ENCODE data around the gene MCFD2.

Gene MCFD2

DNA sequence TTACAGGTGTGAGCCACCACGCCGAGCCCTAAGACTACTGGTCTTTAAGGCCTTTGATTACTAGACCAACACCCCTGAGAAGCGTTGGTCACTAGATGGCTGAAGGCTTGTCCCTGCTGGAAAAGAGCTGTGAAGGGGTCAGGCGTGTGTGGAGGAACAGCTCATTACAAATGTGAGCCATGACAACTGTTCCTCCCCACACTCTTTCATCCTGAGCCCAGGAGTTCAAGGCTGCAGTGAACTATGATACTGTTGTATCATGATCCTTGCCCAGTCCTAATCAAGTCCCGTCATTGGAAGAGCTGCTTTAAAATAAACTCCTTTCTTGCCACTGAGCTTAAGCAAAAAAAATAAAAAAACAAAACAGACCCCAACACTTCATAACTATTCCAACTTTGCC, 19.5 kb upstream of the MCFD2 start:
- Histone ChIP-seq H3K36me3 (ENCODE audit: low read length) (no peaks in the 10 kb centered on the region), H3K9me3 (ENCODE audit: insufficient read depth, low read length) (no peaks in the 10 kb centered on the region), H4K20me1 (ENCODE audit: low read depth, low read length) (no peaks in the 10 kb centered on the region), H3K4me2 (ENCODE audit: low read depth, low read length, poor library complexity, severe bottlenecking) (no peak overlapping the region), H3K27ac (ENCODE audit: low read depth, low read length) (no peak overlapping the region), H3K9ac (ENCODE audit: low read length) (no peak overlapping the region), H3F3A (ENCODE audit: insufficient read depth) (no peaks in the 10 kb centered on the region), H2AFZ (ENCODE audit: low read depth, low read length, severe bottlenecking) (no peak overlapping the region), H3K4me3 (ENCODE audit: insufficient read depth, low read length, poor library complexity, severe bottlenecking) (no peak overlapping the region), H3K27me3 (ENCODE audit: low read length) (no peaks in the 10 kb centered on the region), H3K9me2 (replicated peaks; ENCODE audit: insufficient read depth, low read length) (no peaks in the 10 kb centered on the region), H3K79me2 (ENCODE audit: insufficient read depth, low read length) (peaks cover 52% of the 10 kb centered on the region)
- TF ChIP-seq, protein P1, sequence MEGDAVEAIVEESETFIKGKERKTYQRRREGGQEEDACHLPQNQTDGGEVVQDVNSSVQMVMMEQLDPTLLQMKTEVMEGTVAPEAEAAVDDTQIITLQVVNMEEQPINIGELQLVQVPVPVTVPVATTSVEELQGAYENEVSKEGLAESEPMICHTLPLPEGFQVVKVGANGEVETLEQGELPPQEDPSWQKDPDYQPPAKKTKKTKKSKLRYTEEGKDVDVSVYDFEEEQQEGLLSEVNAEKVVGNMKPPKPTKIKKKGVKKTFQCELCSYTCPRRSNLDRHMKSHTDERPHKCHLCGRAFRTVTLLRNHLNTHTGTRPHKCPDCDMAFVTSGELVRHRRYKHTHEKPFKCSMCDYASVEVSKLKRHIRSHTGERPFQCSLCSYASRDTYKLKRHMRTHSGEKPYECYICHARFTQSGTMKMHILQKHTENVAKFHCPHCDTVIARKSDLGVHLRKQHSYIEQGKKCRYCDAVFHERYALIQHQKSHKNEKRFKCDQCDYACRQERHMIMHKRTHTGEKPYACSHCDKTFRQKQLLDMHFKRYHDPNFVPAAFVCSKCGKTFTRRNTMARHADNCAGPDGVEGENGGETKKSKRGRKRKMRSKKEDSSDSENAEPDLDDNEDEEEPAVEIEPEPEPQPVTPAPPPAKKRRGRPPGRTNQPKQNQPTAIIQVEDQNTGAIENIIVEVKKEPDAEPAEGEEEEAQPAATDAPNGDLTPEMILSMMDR (IDR thresholded peaks at IDR 0.05; ENCODE audit: insufficient read depth, low read length, poor library complexity, severe bottlenecking), result no peak
- no peak for TF ChIP-seq EZH2phosphoT487 (conservative IDR thresholded peaks at IDR 0.05; ENCODE audit: low read length)

DNA sequence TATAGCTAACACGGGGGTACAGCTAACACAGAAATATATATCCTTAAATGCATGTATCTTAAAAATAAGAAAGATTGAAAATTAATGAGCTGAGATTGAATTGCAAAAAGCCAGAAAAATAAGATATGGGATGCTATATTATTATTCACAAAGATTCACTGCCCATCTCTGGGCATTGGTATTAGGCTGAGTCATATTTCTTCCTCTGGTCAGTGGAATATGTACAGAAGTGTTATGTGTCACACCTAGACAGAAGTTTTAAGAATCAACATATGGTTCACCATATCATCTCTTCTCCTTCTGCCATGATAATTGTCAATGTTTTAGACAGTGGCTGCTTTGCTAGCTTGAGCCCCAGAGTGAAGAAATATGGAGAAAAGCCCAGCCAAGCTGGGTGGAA, 14.0 kb upstream of the MCFD2 start:
- no peak overlapping the region for H3K9ac ChIP-seq (ENCODE audit: low read length)
- no peak overlapping the region for H2AFZ ChIP-seq (ENCODE audit: low read depth, low read length, severe bottlenecking)
- H3K4me2 ChIP-seq (ENCODE audit: low read depth, low read length, poor library complexity, severe bottlenecking), result no peak overlapping the region
- no peaks in the 10 kb centered on the region for H3K9me2 ChIP-seq (replicated peaks; ENCODE audit: insufficient read depth, low read length)
- H3K9me3 ChIP-seq (ENCODE audit: insufficient read depth, low read length), result peaks cover 6% of the 10 kb centered on the region; the same call in 1 of the 2 replicates
- peaks cover 56% of the 10 kb centered on the region for H3K79me2 ChIP-seq (ENCODE audit: insufficient read depth, low read length)
- H4K20me1 ChIP-seq (ENCODE audit: low read depth, low read length), result no peaks in the 10 kb centered on the region
- H3F3A ChIP-seq (ENCODE audit: insufficient read depth), result no peaks in the 10 kb centered on the region
- peaks cover 9% of the 10 kb centered on the region; the same call in 1 of the 2 replicates for H3K36me3 ChIP-seq (ENCODE audit: low read length)
- no peaks in the 10 kb centered on the region for H3K27me3 ChIP-seq (ENCODE audit: low read length)
- no peak overlapping the region for H3K27ac ChIP-seq (ENCODE audit: low read depth, low read length)
- H3K4me3 ChIP-seq (ENCODE audit: insufficient read depth, low read length, poor library complexity, severe bottlenecking), result no peak overlapping the region
- no peak for TF ChIP-seq EZH2phosphoT487 (conservative IDR thresholded peaks at IDR 0.05; ENCODE audit: low read length)
- TF ChIP-seq, protein P1 (IDR thresholded peaks at IDR 0.05; ENCODE audit: insufficient read depth, low read length, poor library complexity, severe bottlenecking), result no peak

DNA sequence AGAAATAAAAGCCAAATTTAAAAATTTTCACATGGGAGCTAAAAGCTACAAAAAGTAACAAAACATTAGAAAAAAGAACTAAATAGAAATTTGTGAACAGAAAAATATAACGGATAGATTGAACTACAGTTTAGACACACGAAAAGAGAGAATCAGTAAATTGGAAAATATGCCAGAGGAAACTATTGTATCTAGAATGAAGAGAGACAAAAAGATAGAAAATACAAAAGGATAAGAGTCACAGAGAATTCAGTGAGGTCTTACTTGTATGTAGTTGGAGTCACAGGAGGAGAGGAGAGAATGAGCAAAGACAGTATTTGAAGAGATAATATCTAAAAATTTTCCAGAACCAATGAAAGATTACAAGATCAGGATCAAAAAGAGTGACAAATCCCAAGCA, 11.3 kb upstream of the MCFD2 start:
- Histone ChIP-seq H3K36me3 (ENCODE audit: low read length) (peaks cover 9% of the 10 kb centered on the region; the same call in 1 of the 2 replicates), H2AFZ (ENCODE audit: low read depth, low read length, severe bottlenecking) (no peak overlapping the region), H3K9me3 (ENCODE audit: insufficient read depth, low read length) (peaks cover 6% of the 10 kb centered on the region; the same call in 1 of the 2 replicates), H3K4me2 (ENCODE audit: low read depth, low read length, poor library complexity, severe bottlenecking) (no peak overlapping the region), H3K4me3 (ENCODE audit: insufficient read depth, low read length, poor library complexity, severe bottlenecking) (no peak overlapping the region), H4K20me1 (ENCODE audit: low read depth, low read length) (no peaks in the 10 kb centered on the region), H3K27ac (ENCODE audit: low read depth, low read length) (no peak overlapping the region), H3K9me2 (replicated peaks; ENCODE audit: insufficient read depth, low read length) (no peaks in the 10 kb centered on the region), H3K27me3 (ENCODE audit: low read length) (no peaks in the 10 kb centered on the region), H3K79me2 (ENCODE audit: insufficient read depth, low read length) (peaks cover 42% of the 10 kb centered on the region), H3K9ac (ENCODE audit: low read length) (no peak overlapping the region), H3F3A (ENCODE audit: insufficient read depth) (no peaks in the 10 kb centered on the region)
- TF ChIP-seq EZH2phosphoT487 (conservative IDR thresholded peaks at IDR 0.05; ENCODE audit: low read length), result no peak
- TF ChIP-seq, protein P1 (IDR thresholded peaks at IDR 0.05; ENCODE audit: insufficient read depth, low read length, poor library complexity, severe bottlenecking), result no peak
